Aorta (tissue), 5 donors: ENCODE results near the gene LY86. TPM values are rescaled to one million over a fixed set of nuclear protein-coding genes. Genes with fewer than 3 reads are reported as not detected.

ENCODE experiments used
- ATAC-seq: fragments of 200-7000 bp; cut with Tn5 transposase; one replicate; pipeline ENCODE4 v1.9.1; 2022; ENCODE audit warnings: moderate library complexity; ENCODE audit not compliant: low FRiP score
- DNase-seq, 2 donors: peaks; one replicate each; pipeline ENCODE4 v3.0.0-alpha.2; 2020
- H3K27ac ChIP-seq, 2 donors: one replicate each; pipeline ENCODE4 v1.5.1; 2013; ENCODE audit warnings: low read length in 2 of 2, mild to moderate bottlenecking in 2 of 2, moderate library complexity in 2 of 2, control low read depth in 1 of 2, inconsistent platforms in 1 of 2, low read depth in 1 of 2
- H3K27me3 ChIP-seq, 2 donors: one replicate each; pipeline ENCODE4 v1.6.1; 2013; ENCODE audit warnings: control low read depth in 1 of 2, low read length in 1 of 2, mild to moderate bottlenecking in 1 of 2, moderate library complexity in 1 of 2; ENCODE audit not compliant: insufficient read depth in 2 of 2, control insufficient read depth in 1 of 2
- H3K36me3 ChIP-seq, 2 donors: one replicate each; pipeline ENCODE4 v1.6.1; 2013; ENCODE audit warnings: control low read depth in 1 of 2, low read length in 1 of 2, mild to moderate bottlenecking in 1 of 2; ENCODE audit not compliant: insufficient read depth in 2 of 2, control insufficient read depth in 1 of 2
- H3K4me1 ChIP-seq, 2 donors: one replicate each; pipeline ENCODE4 v1.6.1; 2013; ENCODE audit warnings: low read length in 2 of 2, control low read depth in 1 of 2, mild to moderate bottlenecking in 1 of 2, moderate library complexity in 1 of 2; ENCODE audit not compliant: insufficient read depth in 2 of 2, control insufficient read depth in 1 of 2
- H3K4me3 ChIP-seq, 2 donors: one replicate each; pipeline ENCODE4 v1.5.1; 2013; ENCODE audit warnings: low read length in 2 of 2, control low read depth in 1 of 2, mild to moderate bottlenecking in 1 of 2
- H3K9me3 ChIP-seq: one replicate; pipeline ENCODE4 v1.6.1; 2013; ENCODE audit warnings: mild to moderate bottlenecking, low read length; ENCODE audit not compliant: control insufficient read depth
- WGBS, 2 donors: extraction: QIAGEN DNeasy Blood & Tissue Kit; methylation state at CpG; one replicate each; pipeline ENCODE4 v1.1.7; 2013; 5-methylcytosine and 5-hydroxymethylcytosine counted together
- intact Hi-C, 2 donors: fragments of 100-400 bp; cut with DNase I; formaldehyde crosslinking; loops; one replicate each; pipeline versions ENCODE4 v1.14.2 to v1.15.0; 2022
- polyA plus RNA-seq, 2 donors: library from polyadenylated mRNA; stranded (reverse); fragments of 200-250 nt; gene quantifications; one replicate each; pipeline ENCODE4 v1.2.3, GENCODE V29; 2013
- total RNA-seq, 2 donors: library from RNA; stranded (reverse); fragmentation: NEBNext Ultra II Directional; extraction: Animal tissue kit (Norgen Biotek cat#: 25700); gene quantifications; one replicate each; pipeline ENCODE4 v1.2.1, GENCODE V29; 2021
- donor health status: healthy with polysubstance abuse.
- donor health status: Bipolar disorder and iron deficiency.
- donor health status: DM: no; HTN: no; CAD: no.
- donor health status: DM: no; HTN: no; CAD: no.
- donor health status: DM: yes; HTN: yes; CAD: no.

Gene LY86
- total and polyA plus RNA-seq, 4 donors, result 2.6 to 10.5 (median 3.9) TPM

GRCh38 chr6:6646859-6647258 is 58.3 kb downstream of the LY86 start:
- no peaks in the 10 kb centered on the region for H3K27me3 ChIP-seq
- H3K9me3 ChIP-seq, result no peaks in the 10 kb centered on the region
- no peak for ATAC-seq
- DNase-seq, result no peak
- no peak overlapping the region for H3K27ac ChIP-seq
- no peak overlapping the region for H3K4me3 ChIP-seq
- H3K36me3 ChIP-seq, result no peaks in the 10 kb centered on the region
- 58 to 63% methylated on average over 2 of the region's 2 CpGs for WGBS, 2 donors
- H3K4me1 ChIP-seq, result no peaks in the 10 kb centered on the region
- intact Hi-C loops, result no loop called here

DNA sequence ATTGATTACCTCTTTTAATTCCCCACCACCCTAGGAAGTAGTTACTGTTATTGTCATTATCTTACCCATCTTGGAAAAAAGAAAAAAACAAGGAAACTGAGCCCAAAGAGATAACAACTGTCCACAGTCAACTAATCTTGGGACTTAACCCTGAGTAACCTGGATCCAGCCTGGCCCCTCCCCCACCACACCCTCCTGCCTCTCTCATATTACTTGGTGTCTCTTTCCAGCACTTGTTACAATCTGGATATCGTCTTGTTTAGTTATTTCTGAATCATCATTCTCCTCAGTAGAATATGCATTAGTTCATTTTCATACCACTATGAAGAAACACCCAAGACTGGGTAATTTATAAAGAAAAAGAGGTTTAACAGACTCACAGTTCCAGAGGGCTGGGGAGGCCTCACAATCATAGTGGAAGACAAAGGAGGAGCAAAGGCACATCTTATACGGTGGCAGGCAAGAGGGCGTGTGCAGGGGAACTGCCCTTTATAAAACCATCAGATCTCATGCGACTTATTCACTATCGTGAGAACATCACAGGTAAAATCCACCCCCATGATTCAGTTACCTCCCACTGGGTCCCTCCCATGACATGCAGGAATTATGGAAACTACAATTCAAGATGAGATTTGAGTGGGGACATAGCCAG is 60.3 kb downstream of the LY86 start:
- H3K27ac ChIP-seq, result no peak overlapping the region
- H3K9me3 ChIP-seq, result no peaks in the 10 kb centered on the region
- no peaks in the 10 kb centered on the region for H3K36me3 ChIP-seq
- no peak overlapping the region for H3K4me3 ChIP-seq
- H3K27me3 ChIP-seq, result no peaks in the 10 kb centered on the region
- no peaks in the 10 kb centered on the region for H3K4me1 ChIP-seq
- no peak for ATAC-seq
- intact Hi-C loops, result no loop called here
- WGBS, 2 donors, result 87 to 95% methylated on average over 5 of the region's 5 CpGs
- DNase-seq, result no peak

- H3K27me3 ChIP-seq, result no peaks in the 10 kb centered on the region
- WGBS, 2 donors, result 93 to 95% methylated on average over 7 of the region's 7 CpGs
- no peaks in the 10 kb centered on the region for H3K4me1 ChIP-seq
- intact Hi-C loops, result no loop called here
- DNase-seq, result no peak
- ATAC-seq, result no peak
- H3K9me3 ChIP-seq, result no peaks in the 10 kb centered on the region
- no peaks in the 10 kb centered on the region for H3K36me3 ChIP-seq
- no peak overlapping the region for H3K4me3 ChIP-seq
- H3K27ac ChIP-seq, result no peak overlapping the region
Observed at GRCh38 chr6:6649824-6650349, 61.4 kb downstream of the LY86 start.

GRCh38 chr6:6650839-6651238 is 62.3 kb downstream of the LY86 start:
- Histone ChIP-seq H3K27ac (no peak overlapping the region), H3K4me1 (no peaks in the 10 kb centered on the region)

DNA sequence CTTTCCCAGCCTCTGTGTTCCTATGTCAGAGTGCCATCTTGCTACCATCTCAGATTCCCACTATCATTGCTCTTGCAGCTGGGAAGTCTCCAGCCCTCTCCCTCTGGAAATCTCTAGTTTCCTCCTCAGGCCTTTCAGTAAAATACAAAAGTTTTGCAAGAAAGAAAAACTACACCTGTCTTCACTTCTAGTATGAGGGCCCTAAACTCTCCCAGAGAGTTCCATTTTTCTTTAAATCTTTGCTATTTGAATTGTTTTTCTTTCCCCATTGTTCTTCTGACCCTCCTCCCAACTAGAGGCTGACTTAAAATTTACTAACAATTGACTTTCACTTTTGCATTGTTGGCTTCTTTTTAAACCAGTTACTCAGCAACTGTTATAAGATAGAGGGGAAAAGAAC is 62.8 kb downstream of the LY86 start:
- no peak for ATAC-seq
- H3K27ac ChIP-seq, result no peak overlapping the region
- no peaks in the 10 kb centered on the region for H3K9me3 ChIP-seq
- no peak for DNase-seq
- H3K4me3 ChIP-seq, result no peak overlapping the region
- intact Hi-C loops, result no loop called here
- H3K36me3 ChIP-seq, result no peaks in the 10 kb centered on the region
- no peaks in the 10 kb centered on the region for H3K27me3 ChIP-seq
- no peaks in the 10 kb centered on the region for H3K4me1 ChIP-seq

More at GRCh38 chr6:6650839-6651238, 62.3 kb downstream of the LY86 start:
- intact Hi-C loops, result no loop called here
- Histone ChIP-seq H3K4me3 (no peak overlapping the region), H3K9me3 (no peaks in the 10 kb centered on the region), H3K27me3 (no peaks in the 10 kb centered on the region), H3K36me3 (no peaks in the 10 kb centered on the region)
- DNase-seq (no peak), ATAC-seq (no peak)

GRCh38 chr6:6652932-6653331 is 64.4 kb downstream of the LY86 start:
- Histone ChIP-seq H3K36me3 (no peaks in the 10 kb centered on the region), H3K4me3 (no peak overlapping the region), H3K27ac (no peak overlapping the region), H3K9me3 (no peaks in the 10 kb centered on the region), H3K27me3 (no peaks in the 10 kb centered on the region), H3K4me1 (no peaks in the 10 kb centered on the region)
- ATAC-seq (no peak), DNase-seq (no peak)
- intact Hi-C loops, result no loop called here
- 84 to 85% methylated on average over 5 of the region's 5 CpGs for WGBS, 2 donors

- Histone ChIP-seq H3K27ac (no peak overlapping the region), H3K27me3 (no peaks in the 10 kb centered on the region), H3K9me3 (no peaks in the 10 kb centered on the region), H3K4me1 (no peaks in the 10 kb centered on the region), H3K36me3 (no peaks in the 10 kb centered on the region), H3K4me3 (no peak overlapping the region)
- DNase-seq (peak in 1 of 2 donors; percentile 70), ATAC-seq (peak; percentile 61)
- intact Hi-C loops, result no loop called here
- WGBS, 2 donors, result 66% methylated on average over 16 of the region's 16 CpGs
Observed at GRCh38 chr6:6654599-6655575, 66.4 kb downstream of the LY86 start.

DNA sequence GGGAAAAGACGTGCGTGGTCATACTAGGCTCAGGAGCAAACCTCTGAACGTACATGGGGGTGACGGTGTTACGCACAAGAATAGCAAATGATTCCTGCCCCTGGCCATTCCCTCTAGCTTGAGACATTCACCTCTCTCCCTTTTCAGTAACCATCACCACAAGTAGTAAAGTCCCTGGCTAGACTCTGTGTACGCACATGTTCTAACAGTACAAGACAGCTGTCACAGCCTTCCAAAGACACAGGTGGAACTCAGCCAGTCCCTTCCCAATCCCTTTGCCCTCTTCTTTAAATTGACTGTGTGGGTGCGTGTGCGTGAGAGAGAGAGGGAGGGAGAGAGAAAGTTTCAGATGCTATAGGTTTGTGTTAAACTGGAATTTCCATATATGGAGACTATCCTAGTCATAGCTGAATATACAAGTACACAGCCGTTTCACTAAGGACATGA is 67.3 kb downstream of the LY86 start:
- Histone ChIP-seq H3K36me3 (no peaks in the 10 kb centered on the region), H3K4me3 (no peak overlapping the region), H3K27ac (no peak overlapping the region), H3K4me1 (no peaks in the 10 kb centered on the region), H3K9me3 (no peaks in the 10 kb centered on the region), H3K27me3 (no peaks in the 10 kb centered on the region)
- intact Hi-C loops, result no loop called here
- ATAC-seq, result no peak
- DNase-seq, result no peak
- 88 to 91% methylated on average over 9 of the region's 9 CpGs for WGBS, 2 donors
